Neuronal stem cell (in vitro differentiated cells): ENCODE results near the gene DNHD1.

Experiments
- DNase-seq: peaks from one replicate; pipeline ENCODE4 v3.0.0-alpha.2; 2013; ENCODE audit warnings: low spot score
- H2AFZ ChIP-seq: one replicate; pipeline ENCODE4 v1.6.1; 2013; ENCODE audit warnings: mild to moderate bottlenecking, low read length, inconsistent platforms
- H2AK5ac ChIP-seq: 2 replicates; pipeline ENCODE4 v1.6.1; 2013; ENCODE audit warnings: low read depth, mild to moderate bottlenecking, inconsistent platforms, low read length, moderate library complexity, mixed read lengths
- H2BK120ac ChIP-seq: 2 replicates; pipeline ENCODE4 v1.6.1; 2013; ENCODE audit warnings: low read depth, mild to moderate bottlenecking, inconsistent platforms, low read length, moderate library complexity, mixed read lengths
- H2BK12ac ChIP-seq: one replicate; pipeline ENCODE4 v1.6.1; 2013; ENCODE audit warnings: low read length, inconsistent platforms
- H2BK15ac ChIP-seq: 2 replicates; pipeline ENCODE4 v1.6.1; 2013; ENCODE audit warnings: mild to moderate bottlenecking, low read length, inconsistent platforms, mixed read lengths
- H2BK5ac ChIP-seq: one replicate; pipeline ENCODE4 v1.6.1; 2013; ENCODE audit warnings: inconsistent platforms, mild to moderate bottlenecking, low read length, moderate library complexity
- H3K14ac ChIP-seq: one replicate; pipeline ENCODE4 v1.6.1; 2013; ENCODE audit warnings: low read length, inconsistent platforms
- H3K18ac ChIP-seq: 2 replicates; pipeline ENCODE4 v1.6.1; 2013; ENCODE audit warnings: low read length, inconsistent platforms
- H3K23ac ChIP-seq: 2 replicates; pipeline ENCODE4 v1.6.1; 2013; ENCODE audit warnings: low read depth, mild to moderate bottlenecking, mixed read lengths, low read length, inconsistent platforms; ENCODE audit not compliant: poor library complexity
- H3K27ac ChIP-seq: replicated peaks from 3 replicates; pipeline ENCODE4 v1.5.1; 2013; ENCODE audit warnings: low read length, inconsistent platforms
- H3K27me3 ChIP-seq, 3 experiments: 2 replicates each; pipeline ENCODE4 v1.6.1; 2013; ENCODE audit warnings: low read length in 3 of 3, mild to moderate bottlenecking in 2 of 3, inconsistent platforms in 1 of 3, low read depth in 1 of 3, mixed read lengths in 1 of 3, moderate library complexity in 1 of 3; ENCODE audit not compliant: control insufficient read depth in 3 of 3, insufficient read depth in 3 of 3
- H3K36me3 ChIP-seq, 2 donors: replicated peaks in 1 of 2; 2 replicates each; pipeline ENCODE4 v1.6.1; 2013; ENCODE audit warnings: low read length in 2 of 2; ENCODE audit not compliant: control insufficient read depth in 2 of 2, insufficient read depth in 2 of 2
- H3K4ac ChIP-seq: 2 replicates; pipeline ENCODE4 v1.6.1; 2013; ENCODE audit warnings: inconsistent platforms, mild to moderate bottlenecking, low read length, moderate library complexity
- H3K4me1 ChIP-seq, 2 donors: 1 replicate in 1 of 2; 2 replicates in 1 of 2; pipeline ENCODE4 v1.6.1; 2013; ENCODE audit warnings: low read length in 2 of 2, low read depth in 1 of 2; ENCODE audit not compliant: control insufficient read depth in 2 of 2, insufficient read depth in 1 of 2
- H3K4me2 ChIP-seq: one replicate; pipeline ENCODE4 v1.6.1; 2013; ENCODE audit warnings: mild to moderate bottlenecking, low read length, inconsistent platforms; ENCODE audit not compliant: insufficient read depth, poor library complexity, severe bottlenecking
- H3K4me3 ChIP-seq, 2 donors: 2 replicates each; pipeline ENCODE4 v1.5.1; 2013; ENCODE audit warnings: low read length in 2 of 2, mild to moderate bottlenecking in 2 of 2, inconsistent platforms in 1 of 2, moderate library complexity in 1 of 2
- H3K79me1 ChIP-seq: one replicate; pipeline ENCODE4 v1.6.1; 2013; ENCODE audit warnings: low read depth, mild to moderate bottlenecking, inconsistent platforms, low read length, moderate library complexity
- H3K9ac ChIP-seq: one replicate; pipeline ENCODE4 v1.6.1; 2013; ENCODE audit warnings: mild to moderate bottlenecking, low read depth, low read length, inconsistent platforms; ENCODE audit not compliant: poor library complexity
- H3K9me3 ChIP-seq, 2 donors: replicated peaks in 1 of 2; 2 replicates each; pipeline versions ENCODE3 to v1.6.1; 2013; ENCODE audit warnings: low read length in 2 of 2, mild to moderate bottlenecking in 2 of 2, inconsistent platforms in 1 of 2, low read depth in 1 of 2, mixed read lengths in 1 of 2, moderate library complexity in 1 of 2; ENCODE audit not compliant: control insufficient read depth in 2 of 2, insufficient read depth in 1 of 2
- H4K8ac ChIP-seq: one replicate; pipeline ENCODE4 v1.6.1; 2013; ENCODE audit warnings: low read depth, mild to moderate bottlenecking, inconsistent platforms, low read length, moderate library complexity
- H4K91ac ChIP-seq: one replicate; pipeline ENCODE4 v1.6.1; 2013; ENCODE audit warnings: low read length, low read depth, mild to moderate bottlenecking, inconsistent platforms; ENCODE audit not compliant: poor library complexity
- WGBS, 2 donors: extraction: QIAGEN DNeasy Blood & Tissue Kit; methylation state at CpG; one replicate each; pipeline ENCODE4 v1.1.7; 2013; ENCODE audit warnings: missing lambda C conversion rate in 2 of 2, mixed read lengths in 1 of 2; ENCODE audit not compliant: insufficient read length in 2 of 2, insufficient replicate concordance in 1 of 2; ENCODE audit errors: extremely low coverage in 2 of 2; 5-methylcytosine and 5-hydroxymethylcytosine counted together

The DNHD1 gene

GRCh38 chr11:6604081-6604626, 107.1 kb downstream of the DNHD1 start:
- H2BK120ac ChIP-seq, result no peak overlapping the region
- H3K4me3 ChIP-seq, result peak overlapping the region; percentile 85 to 89
- no peaks in the 10 kb centered on the region for H3K9me3 ChIP-seq
- peaks cover 34 to 61% of the 10 kb centered on the region in 2 donors for H3K36me3 ChIP-seq
- no peak overlapping the region for H2BK15ac ChIP-seq
- peak overlapping the region; percentile 92 for H3K18ac ChIP-seq
- WGBS, 2 donors, result no CpG with 5 or more reads among the region's 20 CpGs
- H3K14ac ChIP-seq, result peak overlapping the region; percentile 59
- H3K4ac ChIP-seq, result no peak overlapping the region
- H2AK5ac ChIP-seq, result no peak overlapping the region
- H4K8ac ChIP-seq, result no peak overlapping the region
- peak overlapping the region; percentile 56 for H2BK5ac ChIP-seq
- peak overlapping the region; percentile 75 for H3K27ac ChIP-seq
- H3K79me1 ChIP-seq, result peaks cover 10% of the 10 kb centered on the region
- DNase-seq, result peak; percentile 43
- peak overlapping the region; percentile 95 for H2AFZ ChIP-seq
- H3K9ac ChIP-seq, result peak overlapping the region; percentile 95
- peak overlapping the region; percentile 27 for H3K23ac ChIP-seq
- no peaks in the 10 kb centered on the region for H3K27me3 ChIP-seq
- H3K4me1 ChIP-seq, result peaks cover 15 to 29% of the 10 kb centered on the region in 2 donors
- H3K4me2 ChIP-seq, result peak overlapping the region; percentile 66
- H2BK12ac ChIP-seq, result no peak overlapping the region
- H4K91ac ChIP-seq, result no peak overlapping the region

DNA sequence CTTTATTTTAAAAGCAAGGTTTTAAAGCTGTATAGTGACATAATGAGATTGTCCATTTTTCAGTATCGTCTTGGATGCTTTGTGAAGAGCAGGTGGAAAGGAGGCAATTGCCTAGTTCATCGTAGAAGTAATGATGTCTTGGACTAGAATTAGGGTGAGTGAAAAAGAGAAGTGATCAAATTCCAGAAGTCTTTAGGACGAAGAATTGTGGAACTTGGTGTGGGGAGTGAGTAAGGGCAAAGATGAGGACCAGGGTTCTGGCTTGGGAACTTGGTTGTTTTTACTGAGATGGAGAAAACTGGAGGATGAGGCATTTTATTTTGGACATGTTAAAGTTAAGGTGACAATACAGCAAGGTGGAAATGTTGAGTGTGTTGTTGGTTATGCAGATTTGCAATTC, 107.7 kb downstream of the DNHD1 start:
- DNase-seq, result no peak
- Histone ChIP-seq H4K8ac (no peak overlapping the region), H3K4me1 (peaks cover 15 to 29% of the 10 kb centered on the region in 2 donors), H4K91ac (no peak overlapping the region), H2BK15ac (no peak overlapping the region), H3K9ac (no peak overlapping the region), H2BK12ac (no peak overlapping the region), H3K79me1 (peaks cover 10% of the 10 kb centered on the region), H2BK5ac (no peak overlapping the region), H3K36me3 (peaks cover 36 to 61% of the 10 kb centered on the region in 2 donors), H3K9me3 (no peaks in the 10 kb centered on the region), H3K4me2 (peak overlapping the region; percentile 66), H3K27me3 (no peaks in the 10 kb centered on the region), H3K4ac (no peak overlapping the region), H3K14ac (no peak overlapping the region), H3K23ac (no peak overlapping the region), H2AFZ (no peak overlapping the region), H2BK120ac (no peak overlapping the region), H3K4me3 (peak overlapping the region in 1 of 2 donors; percentile 85), H2AK5ac (no peak overlapping the region), H3K18ac (no peak overlapping the region), H3K27ac (no peak overlapping the region)
- WGBS, 2 donors, result no CpG with 5 or more reads among the region's 3 CpGs

DNA sequence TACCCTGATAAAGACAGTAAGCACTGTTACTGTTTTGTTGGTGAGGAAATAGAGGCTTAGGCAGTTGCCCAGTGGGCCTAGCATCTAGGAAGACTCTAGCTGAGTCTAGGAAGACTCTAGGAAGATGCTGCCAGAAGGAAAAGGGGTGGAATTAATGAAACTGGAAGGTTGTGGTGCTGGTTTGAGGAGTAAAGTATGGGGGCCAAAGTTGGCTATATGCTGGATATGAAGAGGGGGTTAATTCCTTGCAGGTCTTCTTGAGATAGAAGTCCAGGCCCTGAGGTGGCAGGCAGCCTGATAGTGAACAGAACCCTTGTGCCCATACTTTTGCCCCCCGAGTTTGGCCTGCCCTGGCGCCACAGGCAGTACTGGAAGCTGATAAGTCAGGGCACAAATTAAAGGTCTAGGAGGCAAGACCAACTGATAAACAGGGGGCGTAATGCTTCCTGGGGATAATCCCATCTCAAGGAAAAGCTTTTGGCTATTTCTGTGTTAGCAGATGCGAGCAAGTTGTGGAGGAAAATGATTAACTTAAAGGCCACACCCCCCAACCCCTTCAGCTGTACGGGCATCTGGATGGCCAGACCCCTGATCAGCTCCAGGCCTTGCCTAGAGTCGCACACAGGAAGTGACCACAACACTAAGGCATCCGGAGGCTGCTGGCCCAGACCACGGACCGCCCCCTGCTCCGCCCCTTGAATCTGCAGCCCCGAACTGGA, 109.5 kb downstream of the DNHD1 start:
- Histone ChIP-seq H2BK15ac (no peak overlapping the region), H4K91ac (no peak overlapping the region), H4K8ac (no peak overlapping the region), H2AK5ac (no peak overlapping the region), H3K4me1 (peaks cover 18 to 36% of the 10 kb centered on the region in 2 donors), H3K27me3 (no peaks in the 10 kb centered on the region), H2BK12ac (no peak overlapping the region), H3K36me3 (peaks cover 37 to 59% of the 10 kb centered on the region in 2 donors), H3K14ac (no peak overlapping the region), H3K4me3 (peak overlapping the region in 1 of 2 donors; percentile 2), H3K9ac (no peak overlapping the region), H2AFZ (no peak overlapping the region), H3K27ac (peak overlapping the region; percentile 68), H3K4me2 (peak overlapping the region; percentile 35), H2BK5ac (no peak overlapping the region), H3K4ac (no peak overlapping the region), H3K23ac (no peak overlapping the region), H3K9me3 (no peaks in the 10 kb centered on the region), H3K79me1 (peaks cover 9% of the 10 kb centered on the region), H2BK120ac (no peak overlapping the region), H3K18ac (no peak overlapping the region)
- DNase-seq, result peak; percentile 84
- no CpG with 5 or more reads among the region's 11 CpGs for WGBS, 2 donors

DNA sequence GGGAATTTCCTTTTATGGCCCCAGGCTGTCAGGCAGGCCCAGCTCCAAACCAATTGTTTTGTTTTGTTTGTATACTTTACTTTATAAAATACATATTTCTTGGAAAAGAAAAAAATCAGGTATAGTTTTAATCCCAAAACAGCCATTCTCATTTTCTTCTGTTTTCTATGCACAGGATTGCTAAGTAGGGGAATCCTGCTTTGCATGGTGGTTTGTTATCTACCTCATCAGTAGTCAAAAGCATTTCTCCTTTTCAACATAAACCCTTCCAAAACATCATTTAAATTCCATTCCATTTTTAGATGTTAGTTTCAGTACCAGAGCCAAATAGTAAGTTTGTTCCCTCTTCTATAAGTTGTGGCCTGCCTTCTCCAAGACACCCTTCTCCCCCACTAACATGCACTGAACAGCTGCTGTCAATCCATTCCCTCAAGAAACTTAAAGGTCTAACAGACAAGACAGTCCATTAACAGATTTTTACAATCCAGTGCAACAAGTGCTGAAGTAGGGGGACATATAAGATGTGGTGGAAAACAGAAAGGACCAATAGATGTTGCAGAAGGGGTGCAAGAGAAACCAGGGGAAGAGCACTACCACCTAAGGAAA, 110.2 kb downstream of the DNHD1 start:
- Histone ChIP-seq H4K8ac (no peak overlapping the region), H3K27me3 (no peaks in the 10 kb centered on the region), H3K4me3 (no peak overlapping the region), H2BK12ac (no peak overlapping the region), H3K9ac (no peak overlapping the region), H3K36me3 (peaks cover 35 to 56% of the 10 kb centered on the region in 2 donors), H3K79me1 (peaks cover 11% of the 10 kb centered on the region), H3K23ac (no peak overlapping the region), H3K4me1 (peaks cover 16 to 34% of the 10 kb centered on the region in 2 donors), H4K91ac (no peak overlapping the region), H2BK15ac (no peak overlapping the region), H2BK5ac (no peak overlapping the region), H2BK120ac (no peak overlapping the region), H3K9me3 (no peaks in the 10 kb centered on the region), H3K4me2 (no peak overlapping the region), H3K27ac (peak overlapping the region; percentile 19), H2AK5ac (no peak overlapping the region), H3K4ac (no peak overlapping the region), H3K14ac (no peak overlapping the region), H3K18ac (no peak overlapping the region), H2AFZ (no peak overlapping the region)
- DNase-seq, result no peak
